ENCODE results near the gene ASB2.

ASB2 gene

GRCh38 chr14:93977790-93978581, 1.6 kb upstream of the ASB2 start:
- Histone ChIP-seq H3K27ac (no peak overlapping the region), H3K27me3 (replicated peaks) (peaks cover 4% of the 10 kb centered on the region), H3K4me3 (ENCODE audit: low read depth, low read length) (no peak overlapping the region), H3K36me3 (replicated peaks) (no peaks in the 10 kb centered on the region)
- in situ Hi-C loops (cut with HindIII; ENCODE audit: low pct_ligation_motif_present, low sequenced_read_pairs): no loop called here
- TF ChIP-seq CTCF (IDR thresholded peaks at IDR 0.05; ENCODE audit: low read depth, low read length, missing control alignments): no peak
- DNase-seq: no peak

- in situ Hi-C loops (cut with HindIII; ENCODE audit: low pct_ligation_motif_present, low sequenced_read_pairs): no loop called here
- no peak for DNase-seq
- peaks cover 4% of the 10 kb centered on the region for H3K27me3 ChIP-seq (replicated peaks)
- no peak for TF ChIP-seq CTCF (IDR thresholded peaks at IDR 0.05; ENCODE audit: low read depth, low read length, missing control alignments)
- H3K27ac ChIP-seq: no peak overlapping the region
- H3K36me3 ChIP-seq (replicated peaks): no peaks in the 10 kb centered on the region
- no peak overlapping the region for H3K4me3 ChIP-seq (ENCODE audit: low read depth, low read length)
These were observed 801 bp upstream of the ASB2 start for GRCh38 chr14:93977171-93977570.

GRCh38 chr14:93975791-93976476, 436 bp downstream of the ASB2 start:
- Histone ChIP-seq H3K27ac (no peak overlapping the region), H3K36me3 (replicated peaks) (no peaks in the 10 kb centered on the region), H3K27me3 (replicated peaks) (peaks cover 6% of the 10 kb centered on the region), H3K4me3 (ENCODE audit: low read depth, low read length) (no peak overlapping the region)
- TF ChIP-seq CTCF (IDR thresholded peaks at IDR 0.05; ENCODE audit: low read depth, low read length, missing control alignments): no peak
- DNase-seq: no peak
- in situ Hi-C loops (cut with HindIII; ENCODE audit: low pct_ligation_motif_present, low sequenced_read_pairs): no loop called here

GRCh38 chr14:93974833-93975232, 1.5 kb downstream of the ASB2 start:
- in situ Hi-C loops (cut with HindIII; ENCODE audit: low pct_ligation_motif_present, low sequenced_read_pairs): no loop called here
- DNase-seq: no peak
- Histone ChIP-seq H3K27ac (no peak overlapping the region), H3K4me3 (ENCODE audit: low read depth, low read length) (no peak overlapping the region), H3K27me3 (replicated peaks) (peaks cover 9% of the 10 kb centered on the region), H3K36me3 (replicated peaks) (no peaks in the 10 kb centered on the region)
- TF ChIP-seq CTCF (IDR thresholded peaks at IDR 0.05; ENCODE audit: low read depth, low read length, missing control alignments): no peak

GRCh38 chr14:93974299-93974698, 2.1 kb downstream of the ASB2 start:
- no peak overlapping the region for H3K4me3 ChIP-seq (ENCODE audit: low read depth, low read length)

More at GRCh38 chr14:93974299-93974698, 2.1 kb downstream of the ASB2 start:
- in situ Hi-C loops (cut with HindIII; ENCODE audit: low pct_ligation_motif_present, low sequenced_read_pairs): no loop called here
- Histone ChIP-seq H3K27me3 (replicated peaks) (peaks cover 9% of the 10 kb centered on the region), H3K36me3 (replicated peaks) (no peaks in the 10 kb centered on the region), H3K27ac (no peak overlapping the region)
- TF ChIP-seq CTCF (IDR thresholded peaks at IDR 0.05; ENCODE audit: low read depth, low read length, missing control alignments): no peak
- no peak for DNase-seq
